ENCODE measurements around the gene SLC36A1. TPM values are rescaled to one million over a fixed set of nuclear protein-coding genes. Genes with fewer than 3 reads are reported as not detected.

Gene SLC36A1
- total and polyA plus RNA-seq, 2 of the 8 experiments (the other 6 are each of a cell fraction or from before 2014, with no cell fraction given), result 6.6 to 9.6 TPM

DNA sequence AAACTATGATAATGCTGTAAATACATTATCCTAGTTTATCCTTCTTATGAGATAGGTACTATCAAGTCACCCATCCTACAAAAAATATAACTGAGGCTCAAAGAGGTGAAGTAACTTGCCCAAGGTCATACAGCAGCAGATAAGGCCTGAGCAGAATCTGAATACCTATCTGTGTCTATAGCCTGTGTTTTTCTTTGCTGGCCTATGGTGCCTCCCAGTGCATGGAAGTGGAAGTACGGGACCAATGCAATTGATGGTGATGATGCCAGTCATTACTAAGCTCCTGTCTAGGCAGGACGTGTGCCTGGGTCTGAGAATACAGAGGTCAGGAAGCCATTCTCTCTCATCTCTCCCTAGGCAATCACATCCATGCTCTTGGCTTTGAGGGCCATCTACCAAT, 75.9 kb downstream of the SLC36A1 start (continued):
- TF ChIP-seq, protein P1, sequence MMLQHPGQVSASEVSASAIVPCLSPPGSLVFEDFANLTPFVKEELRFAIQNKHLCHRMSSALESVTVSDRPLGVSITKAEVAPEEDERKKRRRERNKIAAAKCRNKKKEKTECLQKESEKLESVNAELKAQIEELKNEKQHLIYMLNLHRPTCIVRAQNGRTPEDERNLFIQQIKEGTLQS (IDR thresholded peaks at IDR 0.05; ENCODE audit: insufficient read depth, low read depth, low read length), result no peak
